B cell (primary cell): ENCODE data around the gene ASB11. TPM values are rescaled to one million over a fixed set of nuclear protein-coding genes. Genes with fewer than 3 reads are reported as not detected.

ENCODE experiments used
- ATAC-seq: fragments of 200-7000 bp; cut with Tn5 transposase; one replicate; pipeline ENCODE4 v1.10.0; 2021; ENCODE audit warnings: low read depth, mild to moderate bottlenecking, moderate number of reproducible peaks, moderate library complexity
- CTCF ChIA-PET: fragments of 350-600 bp; sonication (Branson Sonifier 250); formaldehyde crosslinking; loops from one replicate; lab custom pipeline; 2021; ENCODE audit warnings: antibody characterized with exemption, inconsistent platforms; lab: Charles Lee
- POLR2A ChIA-PET: fragments of 350-600 bp; sonication (Branson Sonifier 250); formaldehyde crosslinking; loops from one replicate; lab custom pipeline; 2021; ENCODE audit warnings: antibody characterized with exemption; lab: Charles Lee
- DNase-seq: peaks from one replicate; pipeline ENCODE4 v3.0.0; 2013
- H2AFZ ChIP-seq: 2 replicates; pipeline ENCODE4 v1.6.1; 2012; ENCODE audit warnings: mild to moderate bottlenecking, low read depth, low read length; ENCODE audit not compliant: insufficient read depth, poor library complexity, severe bottlenecking
- H3K27ac ChIP-seq, 2 donors: 1 replicate in 1 of 2; 2 replicates in 1 of 2; pipeline ENCODE4 v1.5.1; 2012 to 2013; ENCODE audit warnings: low read length in 2 of 2, mild to moderate bottlenecking in 2 of 2, moderate library complexity in 1 of 2
- H3K27me3 ChIP-seq, 4 experiments: fragments of 200-600 bp in 1 of 4; sonication (generic) in 1 of 4; replicated peaks in 1 of 4; 1 replicate in 2 of 4; 2 replicates in 2 of 4; pipeline versions ENCODE4 v1.6.1 to v1.7.0; 2013 to 2016; ENCODE audit warnings: low read length in 3 of 4, mild to moderate bottlenecking in 2 of 4, mixed read lengths in 1 of 4, moderate library complexity in 1 of 4; ENCODE audit not compliant: insufficient read depth in 4 of 4, control insufficient read depth in 3 of 4; ENCODE audit errors: control extremely low read depth in 1 of 4
- H3K36me3 ChIP-seq, 2 experiments: replicated peaks in 1 of 2; 1 replicate in 1 of 2; 2 replicates in 1 of 2; pipeline versions ENCODE4 v1.6.1 to v1.7.1; 2013; ENCODE audit warnings: low read length in 1 of 2; ENCODE audit not compliant: insufficient read depth in 2 of 2, control insufficient read depth in 1 of 2; ENCODE audit errors: control extremely low read depth in 1 of 2, extremely low read depth in 1 of 2
- H3K4me1 ChIP-seq, 2 donors: fragments of 200-600 bp in 1 of 2; sonication (generic) in 1 of 2; 1 replicate in 1 of 2; 2 replicates in 1 of 2; pipeline versions ENCODE4 v1.5.1 to v1.6.1; 2013 to 2017; ENCODE audit warnings: low read length in 2 of 2; ENCODE audit not compliant: control insufficient read depth in 2 of 2, insufficient read depth in 2 of 2
- H3K4me2 ChIP-seq: replicated peaks from 2 replicates; pipeline ENCODE3; 2012; ENCODE audit warnings: mild to moderate bottlenecking, low read depth, low read length; ENCODE audit not compliant: poor library complexity, severe bottlenecking
- H3K4me3 ChIP-seq, 5 experiments: fragments of 200-600 bp in 1 of 5; sonication (generic) in 1 of 5; 1 replicate in 3 of 5; 2 replicates in 2 of 5; pipeline versions ENCODE4 v1.5.1 to v1.7.0; 2011 to 2016; ENCODE audit warnings: low read length in 4 of 5, mild to moderate bottlenecking in 4 of 5, low read depth in 2 of 5, control low read depth in 1 of 5, moderate library complexity in 1 of 5; ENCODE audit not compliant: insufficient read depth in 1 of 5; ENCODE audit errors: control extremely low read depth in 1 of 5, extremely low read depth in 1 of 5
- H3K79me2 ChIP-seq: fragments of 200-600 bp; sonication (generic); one replicate; pipeline ENCODE4 v1.6.0; 2016; ENCODE audit warnings: low read length; ENCODE audit not compliant: control insufficient read depth, insufficient read depth
- H3K9ac ChIP-seq: fragments of 200-600 bp; sonication (generic); 2 replicates; pipeline ENCODE4 v1.6.1; 2017; ENCODE audit warnings: mild to moderate bottlenecking, low read length, moderate library complexity
- H3K9me3 ChIP-seq, 3 donors: one replicate each; pipeline versions ENCODE4 v1.6.1 to v1.7.1; 2013; ENCODE audit warnings: low read length in 2 of 3; ENCODE audit not compliant: control insufficient read depth in 2 of 3, insufficient read depth in 1 of 3; ENCODE audit errors: control extremely low read depth in 1 of 3
- H4K20me1 ChIP-seq: 2 replicates; pipeline ENCODE4 v1.6.0; 2012; ENCODE audit warnings: mild to moderate bottlenecking, low read length; ENCODE audit not compliant: insufficient read depth, control insufficient read depth, poor library complexity, severe bottlenecking
- H3K27ac Mint-ChIP-seq: one replicate; pipeline ENCODE4 v1.8.0; 2021; ENCODE audit warnings: mixed read lengths
- H3K27me3 Mint-ChIP-seq: one replicate; pipeline ENCODE4 v1.8.0; 2021; ENCODE audit warnings: mixed read lengths
- H3K4me1 Mint-ChIP-seq: one replicate; pipeline ENCODE4 v1.8.0; 2021; ENCODE audit warnings: mixed read lengths
- H3K4me3 Mint-ChIP-seq: one replicate; pipeline ENCODE4 v1.8.0; 2021; ENCODE audit warnings: mixed read lengths
- H3K9me3 Mint-ChIP-seq: one replicate; pipeline ENCODE4 v1.8.0; 2022; ENCODE audit warnings: mixed read lengths; ENCODE audit not compliant: insufficient read depth
- EZH2 ChIP-seq: IDR thresholded peaks from 2 replicates; pipeline ENCODE4 v1.6.1; 2012; ENCODE audit warnings: borderline replicate concordance, low read depth, mild to moderate bottlenecking, moderate library complexity, low read length; ENCODE audit not compliant: insufficient read depth, poor library complexity, severe bottlenecking
- WGBS: methylation state at CpG from one replicate; pipeline ENCODE4 v1.1.5; 2013; ENCODE audit warnings: missing lambda C conversion rate; ENCODE audit not compliant: insufficient coverage; 5-methylcytosine and 5-hydroxymethylcytosine counted together
- intact Hi-C: fragments of 100-400 bp; cut with micrococcal nuclease; formaldehyde crosslinking; loops from one replicate; pipeline ENCODE4 v1.10.0; 2022
- polyA plus RNA-seq: library from polyadenylated mRNA; depleted of rRNA; stranded (reverse); fragments of >200 nt; gene quantifications from 2 replicates; pipeline ENCODE4 v1.2.3, GENCODE V29; 2012
- total RNA-seq, 2 donors: library from RNA; stranded (reverse); fragments of 120-200 nt in 1 of 2; gene quantifications; 1 replicate in 1 of 2; 2 replicates in 1 of 2; pipeline versions ENCODE4 v1.2.3 to v1.2.4, GENCODE V29; 2013 to 2022
- TF ChIP-seq, protein P1 (sequence below): fragments of 200-600 bp; IDR thresholded peaks from one replicate; pipeline ENCODE4 v1.8.0; 2022; ENCODE audit warnings: antibody characterized with exemption, mild to moderate bottlenecking

ASB11 gene
- total and polyA plus RNA-seq, 2 donors (not counting 1 experiment from before 2014, with no cell fraction given), result not detected

GRCh38 chrX:15322072-15322471, 6.6 kb upstream of the ASB11 start:
- CTCF ChIA-PET, result no interaction called here
- Histone ChIP-seq H3K36me3 (peaks cover 4 to 17% of the 10 kb centered on the region in 2 experiments), H2AFZ (no peak overlapping the region), H3K4me2 (no peak overlapping the region), H3K9ac (no peak overlapping the region), H4K20me1 (no peaks in the 10 kb centered on the region), H3K9me3 (no peaks in the 10 kb centered on the region), H3K4me1 (no peaks in the 10 kb centered on the region), H3K79me2 (no peaks in the 10 kb centered on the region), H3K27me3 (no peaks in the 10 kb centered on the region), H3K27ac (no peak overlapping the region), H3K4me3 (no peak overlapping the region)
- Mint-ChIP-seq H3K4me1 (no peaks in the 10 kb centered on the region), H3K4me3 (no peak overlapping the region), H3K9me3 (no peaks in the 10 kb centered on the region), H3K27ac (no peak overlapping the region), H3K27me3 (no peaks in the 10 kb centered on the region)
- no CpG with 5 or more reads among the region's 3 CpGs for WGBS
- DNase-seq (no peak), ATAC-seq (no peak)
- POLR2A ChIA-PET, result no interaction called here
- intact Hi-C loops, result no loop called here
- TF ChIP-seq EZH2, result no peak
- TF ChIP-seq, protein P1, sequence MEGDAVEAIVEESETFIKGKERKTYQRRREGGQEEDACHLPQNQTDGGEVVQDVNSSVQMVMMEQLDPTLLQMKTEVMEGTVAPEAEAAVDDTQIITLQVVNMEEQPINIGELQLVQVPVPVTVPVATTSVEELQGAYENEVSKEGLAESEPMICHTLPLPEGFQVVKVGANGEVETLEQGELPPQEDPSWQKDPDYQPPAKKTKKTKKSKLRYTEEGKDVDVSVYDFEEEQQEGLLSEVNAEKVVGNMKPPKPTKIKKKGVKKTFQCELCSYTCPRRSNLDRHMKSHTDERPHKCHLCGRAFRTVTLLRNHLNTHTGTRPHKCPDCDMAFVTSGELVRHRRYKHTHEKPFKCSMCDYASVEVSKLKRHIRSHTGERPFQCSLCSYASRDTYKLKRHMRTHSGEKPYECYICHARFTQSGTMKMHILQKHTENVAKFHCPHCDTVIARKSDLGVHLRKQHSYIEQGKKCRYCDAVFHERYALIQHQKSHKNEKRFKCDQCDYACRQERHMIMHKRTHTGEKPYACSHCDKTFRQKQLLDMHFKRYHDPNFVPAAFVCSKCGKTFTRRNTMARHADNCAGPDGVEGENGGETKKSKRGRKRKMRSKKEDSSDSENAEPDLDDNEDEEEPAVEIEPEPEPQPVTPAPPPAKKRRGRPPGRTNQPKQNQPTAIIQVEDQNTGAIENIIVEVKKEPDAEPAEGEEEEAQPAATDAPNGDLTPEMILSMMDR, result no peak

- Mint-ChIP-seq H3K27me3 (no peaks in the 10 kb centered on the region), H3K9me3 (no peaks in the 10 kb centered on the region), H3K4me3 (no peak overlapping the region), H3K27ac (no peak overlapping the region), H3K4me1 (no peaks in the 10 kb centered on the region)
- no peak overlapping the region for H3K4me3 ChIP-seq
- WGBS, result no CpG with 5 or more reads among the region's 4 CpGs
- no peaks in the 10 kb centered on the region for H3K79me2 ChIP-seq
- no peak for DNase-seq
- H3K9me3 ChIP-seq, result no peaks in the 10 kb centered on the region
- no peak overlapping the region for H3K27ac ChIP-seq
- no peaks in the 10 kb centered on the region for H3K27me3 ChIP-seq
- H3K4me1 ChIP-seq, result no peaks in the 10 kb centered on the region
- CTCF ChIA-PET, result no interaction called here
- peaks cover 4 to 17% of the 10 kb centered on the region in 2 experiments for H3K36me3 ChIP-seq
- POLR2A ChIA-PET, result no interaction called here
- no peak overlapping the region for H2AFZ ChIP-seq
- no peak overlapping the region for H3K9ac ChIP-seq
- no peaks in the 10 kb centered on the region for H4K20me1 ChIP-seq
- no peak overlapping the region for H3K4me2 ChIP-seq
- ATAC-seq, result no peak
- intact Hi-C loops, result no loop called here
- TF ChIP-seq, protein P1, result no peak
- no peak for TF ChIP-seq EZH2
Observed at GRCh38 chrX:15321447-15321846, 6.0 kb upstream of the ASB11 start.
